Measurements from ENCODE around the gene NUP214. TPM values are rescaled to one million over a fixed set of nuclear protein-coding genes. Genes with fewer than 3 reads are reported as not detected.

Gene NUP214
- total RNA-seq, 2 donors from 2014 or later, result 44.3 to 55.0 TPM

DNA sequence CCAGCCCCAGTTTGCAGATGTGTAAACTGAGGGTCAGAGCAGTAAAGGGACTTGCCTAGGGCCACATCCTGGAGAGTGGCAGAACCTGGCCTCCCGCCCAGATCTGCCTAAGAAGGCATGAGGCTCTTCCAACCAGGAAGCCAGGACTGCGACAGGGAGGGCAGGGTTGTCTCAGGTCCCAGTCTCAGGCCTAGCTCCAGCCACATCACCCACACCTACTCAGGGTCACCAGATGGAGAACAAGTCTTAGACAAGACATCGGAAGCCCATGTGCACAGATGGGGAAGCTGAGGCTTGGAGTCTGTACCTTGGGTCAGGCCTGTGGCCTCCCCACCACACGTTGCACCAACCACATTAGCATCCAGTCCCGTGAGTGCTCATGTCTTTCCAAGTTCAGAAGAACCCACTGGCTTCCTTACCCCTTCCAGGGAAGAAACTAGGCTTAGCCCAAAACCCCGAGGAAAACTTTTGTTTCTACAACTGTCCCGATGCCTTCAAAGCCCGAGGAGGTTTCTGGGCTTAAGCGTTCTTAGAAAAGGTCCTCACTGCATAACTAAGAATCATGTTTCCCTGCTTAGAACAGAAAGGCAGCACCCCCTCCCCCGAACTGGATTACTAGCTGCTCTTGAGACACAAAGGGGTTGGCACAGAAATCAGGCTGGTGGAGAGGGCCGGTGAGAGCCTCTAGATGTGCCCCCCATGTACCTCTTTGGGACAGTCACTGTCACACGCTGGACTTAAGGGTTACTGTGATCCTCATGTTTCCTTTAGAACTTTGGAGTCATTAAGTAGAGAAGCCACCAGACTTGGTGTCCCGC is 148.7 kb downstream of the NUP214 start:
- ATAC-seq (ENCODE audit: insufficient number of reproducible peaks, low FRiP score, low read depth) (no peak), DNase-seq (ENCODE audit: low spot score) (no peak)
- Histone ChIP-seq H3K4me3 (peak overlapping the region; percentile 77), H3K9me3 (no peaks in the 10 kb centered on the region), H3K27me3 (replicated peaks; ENCODE audit: insufficient read depth) (no peaks in the 10 kb centered on the region), H3K36me3 (no peaks in the 10 kb centered on the region), H3K27ac (peak overlapping the region in 1 of 2 donors; percentile 44), H3K4me1 (ENCODE audit: control insufficient read depth in 1 of 2, low read depth in 2 of 2) (peaks cover 3 to 12% of the 10 kb centered on the region in 2 donors)
- TF ChIP-seq, protein P1, sequence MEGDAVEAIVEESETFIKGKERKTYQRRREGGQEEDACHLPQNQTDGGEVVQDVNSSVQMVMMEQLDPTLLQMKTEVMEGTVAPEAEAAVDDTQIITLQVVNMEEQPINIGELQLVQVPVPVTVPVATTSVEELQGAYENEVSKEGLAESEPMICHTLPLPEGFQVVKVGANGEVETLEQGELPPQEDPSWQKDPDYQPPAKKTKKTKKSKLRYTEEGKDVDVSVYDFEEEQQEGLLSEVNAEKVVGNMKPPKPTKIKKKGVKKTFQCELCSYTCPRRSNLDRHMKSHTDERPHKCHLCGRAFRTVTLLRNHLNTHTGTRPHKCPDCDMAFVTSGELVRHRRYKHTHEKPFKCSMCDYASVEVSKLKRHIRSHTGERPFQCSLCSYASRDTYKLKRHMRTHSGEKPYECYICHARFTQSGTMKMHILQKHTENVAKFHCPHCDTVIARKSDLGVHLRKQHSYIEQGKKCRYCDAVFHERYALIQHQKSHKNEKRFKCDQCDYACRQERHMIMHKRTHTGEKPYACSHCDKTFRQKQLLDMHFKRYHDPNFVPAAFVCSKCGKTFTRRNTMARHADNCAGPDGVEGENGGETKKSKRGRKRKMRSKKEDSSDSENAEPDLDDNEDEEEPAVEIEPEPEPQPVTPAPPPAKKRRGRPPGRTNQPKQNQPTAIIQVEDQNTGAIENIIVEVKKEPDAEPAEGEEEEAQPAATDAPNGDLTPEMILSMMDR (IDR thresholded peaks at IDR 0.05), result no peak

DNA sequence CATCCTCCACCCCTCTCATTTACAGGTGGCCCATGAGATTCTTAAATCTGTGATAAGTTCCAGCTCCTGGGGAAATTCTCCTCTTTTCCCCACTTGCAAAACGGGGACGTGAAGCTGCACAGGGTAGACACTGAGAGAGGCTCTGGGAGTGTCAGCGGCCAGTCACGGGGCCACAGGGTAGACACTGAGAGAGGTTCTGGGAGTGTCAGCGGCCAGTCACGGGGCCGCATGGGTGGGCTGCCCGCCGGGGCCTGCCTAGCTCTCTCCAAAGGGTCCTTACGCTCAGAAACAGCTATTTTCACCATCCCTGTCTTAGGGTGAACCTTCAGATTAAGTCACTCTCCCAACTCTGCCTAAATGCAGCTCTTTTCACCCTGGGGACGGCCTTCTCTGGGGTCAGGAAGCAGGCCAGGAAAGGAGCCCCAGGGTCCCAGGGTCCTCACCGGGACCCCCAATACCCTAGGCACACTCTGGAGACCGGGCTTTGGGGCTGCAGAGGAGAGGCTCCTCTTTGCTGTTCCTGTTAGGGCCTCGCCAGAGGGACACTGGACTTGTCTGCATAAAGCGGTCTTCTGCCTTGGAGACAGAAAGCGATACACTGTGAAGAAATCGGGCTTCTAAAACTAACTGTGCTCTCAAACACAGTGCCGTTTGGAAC is 149.4 kb downstream of the NUP214 start:
- no peaks in the 10 kb centered on the region for H3K27me3 ChIP-seq (replicated peaks; ENCODE audit: insufficient read depth)
- H3K4me3 ChIP-seq, result peak overlapping the region; percentile 77
- H3K36me3 ChIP-seq, result no peaks in the 10 kb centered on the region
- TF ChIP-seq, protein P1 (IDR thresholded peaks at IDR 0.05), result no peak
- no peaks in the 10 kb centered on the region for H3K9me3 ChIP-seq
- DNase-seq (ENCODE audit: low spot score) (no peak), ATAC-seq (ENCODE audit: insufficient number of reproducible peaks, low FRiP score, low read depth) (no peak)
- H3K4me1 ChIP-seq (ENCODE audit: control insufficient read depth in 1 of 2, low read depth in 2 of 2), result peaks cover 3 to 12% of the 10 kb centered on the region in 2 donors
- peak overlapping the region in 1 of 2 donors; percentile 44 for H3K27ac ChIP-seq

DNA sequence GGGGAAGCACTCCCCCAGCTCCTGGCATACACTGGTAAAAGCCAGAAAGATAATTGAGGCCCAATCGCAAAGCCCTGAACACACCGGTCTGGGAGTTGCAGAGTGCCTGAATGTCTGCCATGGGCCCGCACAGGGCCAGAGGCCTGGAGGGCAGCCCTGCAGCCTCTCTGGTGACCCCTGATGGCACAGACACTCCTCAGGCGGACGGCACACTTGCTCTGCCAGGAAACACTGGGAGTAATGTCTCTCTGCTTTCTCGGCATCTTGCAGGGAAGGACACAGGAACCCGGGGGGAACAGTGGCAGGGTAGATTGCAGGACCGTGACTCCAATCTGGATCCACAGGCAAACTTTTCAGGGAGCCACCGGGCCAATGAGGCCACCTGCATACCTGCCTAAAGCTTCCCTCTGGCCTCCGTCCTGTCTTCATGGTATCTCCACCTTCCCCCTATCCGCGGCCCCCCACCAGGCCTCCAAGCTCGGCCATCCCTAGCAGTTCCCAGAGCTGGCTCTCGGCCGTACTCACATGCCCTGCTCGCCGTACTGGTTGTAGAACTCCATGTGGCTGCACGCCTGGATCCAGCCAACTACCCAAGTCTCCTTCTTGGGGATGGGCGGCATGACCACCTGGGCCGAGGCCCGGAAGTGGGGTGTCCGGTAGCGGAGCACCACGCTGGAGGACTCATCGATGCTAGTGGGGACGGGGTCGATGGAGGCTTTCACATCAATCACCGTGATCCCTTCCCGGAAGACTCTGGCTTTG is 150.1 kb downstream of the NUP214 start:
- H3K27me3 ChIP-seq (replicated peaks; ENCODE audit: insufficient read depth), result no peaks in the 10 kb centered on the region
- peak overlapping the region in 1 of 2 donors; percentile 44 for H3K27ac ChIP-seq
- H3K4me1 ChIP-seq (ENCODE audit: control insufficient read depth in 1 of 2, low read depth in 2 of 2), result peaks cover 3 to 12% of the 10 kb centered on the region in 2 donors
- H3K9me3 ChIP-seq, result no peaks in the 10 kb centered on the region
- DNase-seq (ENCODE audit: low spot score) (no peak), ATAC-seq (ENCODE audit: insufficient number of reproducible peaks, low FRiP score, low read depth) (no peak)
- TF ChIP-seq, protein P1 (IDR thresholded peaks at IDR 0.05), result no peak
- H3K4me3 ChIP-seq, result peak overlapping the region; percentile 77
- H3K36me3 ChIP-seq, result no peaks in the 10 kb centered on the region

DNA sequence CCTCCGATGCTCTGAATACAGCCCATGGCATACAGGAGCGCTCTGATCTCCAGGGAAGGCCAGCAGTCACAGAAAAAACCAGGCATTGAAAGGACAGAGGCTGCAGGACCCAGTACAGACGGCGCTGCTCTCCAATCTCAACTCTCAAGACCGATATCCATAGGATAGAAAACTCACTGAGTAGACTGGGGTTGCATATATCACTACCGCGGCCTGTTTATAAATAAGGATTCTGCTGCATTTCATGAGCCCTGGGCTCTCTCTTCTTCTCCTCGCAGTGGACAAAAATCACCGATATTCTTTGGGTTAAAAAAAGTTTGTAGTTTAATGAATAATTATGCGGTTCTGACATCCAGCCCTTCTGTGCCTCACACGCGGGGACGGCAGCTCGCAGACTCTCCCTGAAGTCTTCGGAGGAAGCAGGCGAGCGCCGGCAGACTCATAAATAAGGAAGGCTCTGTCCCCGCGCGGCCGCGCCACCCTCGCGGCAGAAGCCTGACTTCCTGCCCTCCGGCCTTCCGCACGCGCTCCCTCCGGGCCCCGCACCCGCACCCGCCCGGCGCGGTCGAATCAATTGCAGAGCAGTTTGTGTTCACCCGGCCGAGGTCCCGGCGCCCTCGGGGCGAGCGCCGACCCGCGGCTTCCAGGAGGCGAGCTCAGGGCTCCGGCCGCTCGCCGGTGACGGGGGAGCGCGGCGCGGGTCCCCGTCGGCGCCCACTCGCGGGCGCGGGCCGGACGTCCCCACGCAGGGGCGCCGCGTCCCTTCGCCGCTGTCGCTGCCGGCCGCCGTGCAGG is 150.9 kb downstream of the NUP214 start, which contains the start of gene FAM78A:
FAM78A (minus strand) TSS at position 417 of the 795 bp plus-strand sequence; CDS start at position 86, 331 bp downstream.
- peaks cover 3 to 12% of the 10 kb centered on the region in 2 donors for H3K4me1 ChIP-seq (ENCODE audit: control insufficient read depth in 1 of 2, low read depth in 2 of 2)
- DNase-seq (ENCODE audit: low spot score) (no peak), ATAC-seq (ENCODE audit: insufficient number of reproducible peaks, low FRiP score, low read depth) (no peak)
- TF ChIP-seq, protein P1 (IDR thresholded peaks at IDR 0.05), result no peak
- H3K27ac ChIP-seq, result peak within 1 kb of the TSS in 1 of 2 donors; percentile 44
- H3K9me3 ChIP-seq, result no peaks in the 10 kb centered on the region
- H3K27me3 ChIP-seq (replicated peaks; ENCODE audit: insufficient read depth), result no peaks in the 10 kb centered on the region
- no peaks in the 10 kb centered on the region for H3K36me3 ChIP-seq
- H3K4me3 ChIP-seq, result peak within 1 kb of the TSS; percentile 77

Measured in thoracic aorta (tissue), 2 donors.